GM12878 (cell line): ENCODE results near the gene SELENOK. TPM values are rescaled to one million over a fixed set of nuclear protein-coding genes. Genes with fewer than 3 reads are reported as not detected.
A peak's percentile ranks its signal among the peaks of the same experiment; 100 is the strongest.

ENCODE experiments used
- BRCA1 ChIP-seq: IDR thresholded peaks from 2 replicates; pipeline ENCODE4 v1.6.1; 2011; ENCODE audit warnings: low read depth, low read length, improper control_type of control experiment
- CBFB ChIP-seq: IDR thresholded peaks from 2 replicates; pipeline ENCODE4 v1.6.1; 2016; ENCODE audit warnings: antibody characterized with exemption, low read depth
- EGR1 ChIP-seq, 2 experiments: IDR thresholded peaks; 1 replicate in 1 of 2; 2 replicates in 1 of 2; pipeline ENCODE4 v1.6.1; 2011 to 2012; ENCODE audit warnings: low read depth in 2 of 2, low read length in 2 of 2, borderline replicate concordance in 1 of 2, mild to moderate bottlenecking in 1 of 2, moderate library complexity in 1 of 2
- GABPA ChIP-seq: IDR thresholded peaks from 2 replicates; pipeline ENCODE4 v1.6.1; 2014; ENCODE audit warnings: antibody characterized with exemption, low read depth, mild to moderate bottlenecking, inconsistent platforms
- GATAD2B ChIP-seq: fragments of 450-650 bp; conservative IDR thresholded peaks from 2 replicates; pipeline ENCODE4 v1.6.1; 2017; ENCODE audit warnings: low read depth, mild to moderate bottlenecking, moderate library complexity
- HDGF ChIP-seq: fragments of 450-650 bp; IDR thresholded peaks from 2 replicates; pipeline ENCODE4 v1.6.1; 2016; ENCODE audit warnings: antibody characterized with exemption
- IKZF1 ChIP-seq: fragments of 450-650 bp; conservative IDR thresholded peaks from 2 replicates; pipeline ENCODE4 v1.6.1; 2017; ENCODE audit warnings: antibody characterized with exemption, mild to moderate bottlenecking
- KLF5 ChIP-seq: fragments of 450-650 bp; IDR thresholded peaks from 2 replicates; pipeline ENCODE4 v1.6.1; 2014; ENCODE audit warnings: mild to moderate bottlenecking; ENCODE audit not compliant: partially characterized antibody
- MEF2B ChIP-seq: fragments of 450-650 bp; IDR thresholded peaks from 2 replicates; pipeline ENCODE4 v1.6.1; 2018; ENCODE audit warnings: mild to moderate bottlenecking, moderate library complexity; ENCODE audit not compliant: partially characterized antibody, poor library complexity, severe bottlenecking
- MYB ChIP-seq: fragments of 150-350 bp; IDR thresholded peaks from 2 replicates; pipeline ENCODE4 v1.6.1; 2014; ENCODE audit warnings: mild to moderate bottlenecking, low read depth, low read length, borderline replicate concordance
- MYC ChIP-seq: IDR thresholded peaks from 2 replicates; pipeline ENCODE4 v1.6.1; 2011; ENCODE audit warnings: mild to moderate bottlenecking, low read length, moderate library complexity, inconsistent platforms; ENCODE audit not compliant: insufficient read depth, insufficient replicate concordance, insufficient read length, severe bottlenecking
- NBN ChIP-seq: fragments of 450-650 bp; IDR thresholded peaks from 2 replicates; pipeline ENCODE4 v1.6.1; 2016
- NFXL1 ChIP-seq: fragments of 450-650 bp; IDR thresholded peaks from 2 replicates; pipeline ENCODE4 v1.6.1; 2017; ENCODE audit warnings: antibody characterized with exemption, mild to moderate bottlenecking, borderline replicate concordance
- NR2C1 ChIP-seq: fragments of 450-650 bp; IDR thresholded peaks from 2 replicates; pipeline ENCODE4 v1.6.1; 2017; ENCODE audit warnings: antibody characterized with exemption, mild to moderate bottlenecking, moderate library complexity
- POLR2A ChIP-seq: IDR thresholded peaks from 2 replicates; pipeline ENCODE4 v1.6.1; 2011; ENCODE audit warnings: low read depth, mild to moderate bottlenecking, low read length
- RELB ChIP-seq: fragments of 450-650 bp; IDR thresholded peaks from 2 replicates; pipeline ENCODE4 v1.6.1; 2017; ENCODE audit warnings: low read depth, mild to moderate bottlenecking, moderate library complexity
- SMAD5 ChIP-seq: IDR thresholded peaks from 2 replicates; pipeline ENCODE4 v1.6.1; 2016; ENCODE audit warnings: antibody characterized with exemption, low read depth
- SMARCA5 ChIP-seq: fragments of 450-650 bp; IDR thresholded peaks from 2 replicates; pipeline ENCODE4 v1.6.1; 2017; ENCODE audit warnings: mild to moderate bottlenecking
- TCF12 ChIP-seq: IDR thresholded peaks from 2 replicates; pipeline ENCODE4 v1.6.1; 2011; ENCODE audit warnings: low read depth, mild to moderate bottlenecking, low read length
- ZNF207 ChIP-seq: fragments of 450-650 bp; IDR thresholded peaks from 2 replicates; pipeline ENCODE4 v1.6.1; 2014; ENCODE audit warnings: antibody characterized with exemption, mild to moderate bottlenecking, borderline replicate concordance
- ZNF24 ChIP-seq: fragments of 450-650 bp; IDR thresholded peaks from 2 replicates; pipeline ENCODE4 v1.6.1; 2017; ENCODE audit warnings: antibody characterized with exemption, mild to moderate bottlenecking
- ZNF384 ChIP-seq: IDR thresholded peaks from 2 replicates; pipeline ENCODE4 v1.6.1; 2012; ENCODE audit warnings: low read depth, mild to moderate bottlenecking, low read length, improper control_type of control experiment, borderline replicate concordance
- ZNF687 ChIP-seq: fragments of 450-650 bp; IDR thresholded peaks from 2 replicates; pipeline ENCODE4 v1.6.1; 2017; ENCODE audit warnings: mild to moderate bottlenecking, moderate library complexity
- polyA plus RNA-seq, 11 experiments: library from polyadenylated mRNA; depleted of rRNA in 4 of 11; unstranded in 6 of 11; stranded (reverse) in 5 of 11; fragments of >200 nt; fragmentation: Nextera tagmentation in 4 of 11; fragmentation: Illumina TruSeq in 1 of 11; extraction: Ambion mirVana in 4 of 11; extraction: Trizol in 1 of 11; gene quantifications; 1 replicate in 1 of 11; 2 replicates in 10 of 11; pipeline versions ENCODE4 v1.2.1 to v1.2.3, GENCODE V29; 2011 to 2016; ENCODE audit warnings: inconsistent platforms in 2 of 11, missing spikeins in 2 of 11, low read depth in 1 of 11
- total RNA-seq, 4 experiments: library from RNA; depleted of rRNA in 3 of 4; stranded (reverse); fragments of >200 nt in 3 of 4; fragmentation: Illumina TruSeq in 1 of 4; extraction: Trizol in 1 of 4; gene quantifications; 2 replicates each; pipeline versions ENCODE4 v1.2.1 to v1.2.3, GENCODE V29; 2013 to 2021

SELENOK gene
- total and polyA plus RNA-seq, 10 of the 15 experiments (the other 5 are each of a cell fraction or from before 2014, with no cell fraction given), result 35.4 to 322 (median 101) TPM

- peak; percentile 31 for TF ChIP-seq ZNF687
- TF ChIP-seq MYC, result no peak
- no peak for TF ChIP-seq SMAD5
- TF ChIP-seq MYB, result no peak
- TF ChIP-seq EGR1 (IDR thresholded peaks at IDR 0.05; ENCODE audit: borderline replicate concordance in 1 of 2, low read depth in 2 of 2, low read length in 2 of 2), result no peak
- no peak for TF ChIP-seq CBFB
- no peak for TF ChIP-seq ZNF384
- TF ChIP-seq HDGF, result no peak
- TF ChIP-seq IKZF1, result peak; percentile 62
- peak; percentile 25; the same call in 1 of the 2 replicates for TF ChIP-seq NR2C1
- TF ChIP-seq ZNF24, result peak; percentile 81; the same call in 1 of the 2 replicates
- 0 out of 2 replicates have a peak, but pooled peaks have one; percentile 29 for TF ChIP-seq NBN
- no peak for TF ChIP-seq GABPA
- no peak for TF ChIP-seq BRCA1
- 0 out of 2 replicates have a peak, but pooled peaks have one; percentile 15 for TF ChIP-seq SMARCA5
- TF ChIP-seq KLF5, result no peak
- peak; percentile 14 for TF ChIP-seq RELB
- no peak for TF ChIP-seq POLR2A
- TF ChIP-seq NFXL1, result no peak
- no peak; the same call in 1 of the 2 replicates for TF ChIP-seq GATAD2B
- TF ChIP-seq MEF2B, result peak; percentile 74
- peak; percentile 72; the same call in 1 of the 2 replicates for TF ChIP-seq TCF12
- no peak for TF ChIP-seq ZNF207
These were observed 48.2 kb downstream of the SELENOK start (continued) for GRCh38 chr3:53843195-53844177.
